Breast epithelium (tissue), 4 donors: ENCODE measurements around the gene PTPRG. TPM values are rescaled to one million over a fixed set of nuclear protein-coding genes. Genes with fewer than 3 reads are reported as not detected.
A peak's percentile ranks its signal among the peaks of the same experiment; 100 is the strongest.

Experiments
- DNase-seq, 2 donors: peaks; one replicate each; pipeline ENCODE4 v3.0.0-alpha.2; 2019; ENCODE audit warnings: low spot score in 2 of 2
- H3K27ac ChIP-seq, 2 donors: fragments of 200-600 bp; sonication (generic) in 1 of 2; one replicate each; pipeline ENCODE4 v1.5.1; 2016 to 2019; ENCODE audit warnings: mild to moderate bottlenecking in 1 of 2
- H3K27me3 ChIP-seq, 2 donors: fragments of 200-600 bp; sonication (generic) in 1 of 2; one replicate each; pipeline versions ENCODE4 v1.5.1 to v1.6.0; 2017 to 2019; ENCODE audit warnings: control low read depth in 1 of 2, mild to moderate bottlenecking in 1 of 2
- H3K36me3 ChIP-seq: fragments of 200-600 bp; one replicate; pipeline ENCODE4 v1.5.1; 2019
- H3K4me1 ChIP-seq, 2 donors: fragments of 200-600 bp; sonication (generic); one replicate each; pipeline ENCODE4 v1.5.1; 2016 to 2019; ENCODE audit warnings: control low read depth in 1 of 2
- H3K4me3 ChIP-seq, 3 donors: fragments of 200-600 bp; sonication (generic); 1 replicate in 2 of 3; 2 replicates in 1 of 3; pipeline ENCODE4 v1.5.1; 2016 to 2019; ENCODE audit warnings: mild to moderate bottlenecking in 3 of 3, moderate library complexity in 2 of 3
- H3K9me3 ChIP-seq, 2 donors: fragments of 200-600 bp; sonication (generic) in 1 of 2; one replicate each; pipeline ENCODE4 v1.5.1; 2016 to 2019; ENCODE audit warnings: control low read depth in 1 of 2
- POLR2A ChIP-seq: fragments of 450-650 bp; IDR thresholded peaks from one replicate; pipeline ENCODE4 v1.6.1; 2016; ENCODE audit warnings: antibody characterized with exemption, mild to moderate bottlenecking, moderate library complexity
- POLR2AphosphoS5 ChIP-seq, 3 donors: sonication (generic); formaldehyde crosslinking; IDR thresholded peaks; one replicate each; pipeline ENCODE4 v1.6.1; 2017; ENCODE audit warnings: antibody characterized with exemption in 3 of 3
- intact Hi-C: fragments of 100-400 bp; cut with DNase I; formaldehyde crosslinking; loops from one replicate; pipeline ENCODE4 v1.15.1; 2023; ENCODE audit warnings: low total_unique reads
- total RNA-seq, 3 donors: library from RNA; depleted of rRNA; stranded (reverse); fragments of >200 nt; gene quantifications; one replicate each; pipeline ENCODE4 v1.1.0, GENCODE V29; 2016
- TF ChIP-seq, protein P1 (sequence below), 3 donors: fragments of 450-650 bp; IDR thresholded peaks; one replicate each; pipeline ENCODE4 v1.5.1; 2016 to 2017; ENCODE audit warnings: antibody characterized with exemption in 3 of 3, mild to moderate bottlenecking in 3 of 3, moderate library complexity in 3 of 3

Gene PTPRG
- total RNA-seq, 3 donors from 2014 or later = 42.3 to 179 (median 61.6) TPM

DNA sequence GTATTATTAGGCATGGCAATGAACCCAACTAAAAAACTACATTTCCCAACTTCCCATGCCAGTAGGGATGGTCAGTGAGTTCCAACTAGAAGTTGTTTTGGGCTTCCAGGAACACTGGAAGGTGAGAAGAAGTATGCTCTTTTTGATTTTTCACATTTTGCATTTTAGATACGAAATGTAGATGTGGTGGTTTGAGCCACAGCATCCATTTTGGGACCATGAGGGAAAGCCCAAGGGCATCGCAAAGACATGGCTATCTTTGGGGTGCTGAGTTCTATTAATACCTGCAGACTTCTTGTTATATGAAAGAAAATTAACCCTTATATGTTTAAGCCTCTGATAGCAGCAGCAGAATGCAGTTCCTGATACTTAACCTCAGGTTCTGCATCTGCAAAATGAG is 62.9 kb downstream of the PTPRG start:
- H3K4me1 ChIP-seq = no peaks in the 10 kb centered on the region
- no peaks in the 10 kb centered on the region for H3K9me3 ChIP-seq
- H3K27me3 ChIP-seq = no peaks in the 10 kb centered on the region
- intact Hi-C loops = no loop called here
- DNase-seq = no peak
- no peaks in the 10 kb centered on the region for H3K36me3 ChIP-seq
- no peak overlapping the region for H3K4me3 ChIP-seq
- H3K27ac ChIP-seq = no peak overlapping the region
- no peak for TF ChIP-seq POLR2AphosphoS5 (IDR thresholded peaks at IDR 0.05)

DNA sequence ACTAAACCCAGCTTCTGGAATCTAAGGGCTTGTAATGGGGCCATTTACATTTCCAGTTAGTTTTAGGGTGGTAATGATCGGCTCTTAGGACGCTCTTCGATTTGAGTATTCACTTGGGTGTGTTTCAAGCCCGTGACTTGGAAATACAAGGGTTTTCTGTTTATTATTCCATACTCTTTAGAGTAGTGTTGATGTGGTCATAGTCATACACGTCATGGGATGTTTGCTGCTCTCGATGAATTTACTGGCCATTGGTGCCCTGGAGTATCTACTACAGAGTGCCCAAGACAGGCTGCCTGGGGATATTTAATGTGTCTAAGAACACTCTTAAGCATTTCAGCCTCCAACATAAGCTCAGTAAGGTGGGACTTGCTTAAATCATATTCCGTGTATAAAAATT is 64.1 kb downstream of the PTPRG start:
- Histone ChIP-seq H3K36me3 (no peaks in the 10 kb centered on the region), H3K4me3 (no peak overlapping the region), H3K27ac (no peak overlapping the region), H3K27me3 (no peaks in the 10 kb centered on the region), H3K4me1 (no peaks in the 10 kb centered on the region), H3K9me3 (no peaks in the 10 kb centered on the region)
- TF ChIP-seq POLR2AphosphoS5 (IDR thresholded peaks at IDR 0.05) (no peak), POLR2A (no peak)
- TF ChIP-seq, protein P1, sequence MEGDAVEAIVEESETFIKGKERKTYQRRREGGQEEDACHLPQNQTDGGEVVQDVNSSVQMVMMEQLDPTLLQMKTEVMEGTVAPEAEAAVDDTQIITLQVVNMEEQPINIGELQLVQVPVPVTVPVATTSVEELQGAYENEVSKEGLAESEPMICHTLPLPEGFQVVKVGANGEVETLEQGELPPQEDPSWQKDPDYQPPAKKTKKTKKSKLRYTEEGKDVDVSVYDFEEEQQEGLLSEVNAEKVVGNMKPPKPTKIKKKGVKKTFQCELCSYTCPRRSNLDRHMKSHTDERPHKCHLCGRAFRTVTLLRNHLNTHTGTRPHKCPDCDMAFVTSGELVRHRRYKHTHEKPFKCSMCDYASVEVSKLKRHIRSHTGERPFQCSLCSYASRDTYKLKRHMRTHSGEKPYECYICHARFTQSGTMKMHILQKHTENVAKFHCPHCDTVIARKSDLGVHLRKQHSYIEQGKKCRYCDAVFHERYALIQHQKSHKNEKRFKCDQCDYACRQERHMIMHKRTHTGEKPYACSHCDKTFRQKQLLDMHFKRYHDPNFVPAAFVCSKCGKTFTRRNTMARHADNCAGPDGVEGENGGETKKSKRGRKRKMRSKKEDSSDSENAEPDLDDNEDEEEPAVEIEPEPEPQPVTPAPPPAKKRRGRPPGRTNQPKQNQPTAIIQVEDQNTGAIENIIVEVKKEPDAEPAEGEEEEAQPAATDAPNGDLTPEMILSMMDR (IDR thresholded peaks at IDR 0.05) = no peak
- no peak for DNase-seq
- intact Hi-C loops = no loop called here

DNA sequence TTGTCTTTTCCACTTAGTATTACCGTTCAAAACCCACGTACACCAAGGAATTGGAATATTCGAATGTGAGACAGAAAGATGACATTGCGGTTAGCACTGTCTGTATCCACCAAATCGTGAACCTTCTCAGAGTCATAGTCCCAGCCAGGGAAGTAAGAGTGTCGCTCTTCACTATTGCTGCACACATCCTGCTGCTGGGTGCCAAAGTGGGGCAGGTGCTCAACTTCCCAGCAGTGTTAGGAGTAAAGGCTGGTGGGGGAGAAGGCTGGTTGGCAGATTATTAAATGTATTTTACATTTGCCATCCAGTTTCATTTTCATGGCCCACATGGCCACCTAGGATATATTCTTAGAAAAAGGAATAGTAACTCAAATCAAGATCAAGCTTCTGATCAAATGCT is 65.1 kb downstream of the PTPRG start:
- DNase-seq = no peak
- Histone ChIP-seq H3K4me3 (no peak overlapping the region), H3K36me3 (no peaks in the 10 kb centered on the region), H3K9me3 (no peaks in the 10 kb centered on the region), H3K4me1 (no peaks in the 10 kb centered on the region), H3K27me3 (no peaks in the 10 kb centered on the region), H3K27ac (no peak overlapping the region)
- TF ChIP-seq POLR2AphosphoS5 (IDR thresholded peaks at IDR 0.05) (no peak), POLR2A (no peak)
- TF ChIP-seq, protein P1 (IDR thresholded peaks at IDR 0.05) = no peak
- intact Hi-C loops = no loop called here

DNA sequence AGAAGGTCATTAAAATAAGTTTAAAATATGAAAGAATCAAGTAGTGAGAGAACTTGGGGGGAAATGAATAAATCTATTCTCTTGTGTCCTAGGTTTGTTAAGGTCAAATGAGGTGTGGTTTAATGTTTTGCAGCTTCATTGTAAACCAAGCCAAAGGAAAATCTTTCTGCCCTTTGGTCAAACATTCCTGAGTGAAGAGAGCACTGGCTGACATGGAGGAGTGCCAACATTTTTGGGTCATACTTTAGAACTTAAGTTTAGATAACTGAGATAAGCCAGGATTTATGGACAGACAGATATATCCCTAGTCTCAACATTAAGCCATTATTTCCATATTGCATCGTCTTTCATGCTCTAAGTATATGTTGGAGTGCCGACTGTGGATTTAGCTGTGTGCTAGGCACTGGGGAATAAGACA is 66.4 kb downstream of the PTPRG start:
- no peak for DNase-seq

DNA sequence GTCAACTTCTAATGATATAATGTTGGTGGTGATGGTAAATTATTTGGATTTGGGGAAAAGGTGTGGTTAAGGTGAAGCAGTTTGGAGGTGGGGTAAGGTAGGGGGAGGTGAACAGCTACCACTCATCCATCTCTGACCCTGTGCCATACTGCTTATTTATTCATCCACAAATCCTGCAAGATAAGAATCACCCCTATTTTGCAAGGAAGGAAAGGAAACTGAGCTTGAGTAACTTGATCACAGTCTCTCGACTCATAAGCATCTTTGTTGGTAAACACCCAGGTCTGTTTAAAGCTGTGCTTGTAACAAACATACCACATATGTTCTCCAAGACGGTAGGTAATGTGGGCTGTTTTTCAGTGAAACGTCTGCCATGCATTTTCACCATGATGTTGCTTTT is 67.3 kb downstream of the PTPRG start:
- Histone ChIP-seq H3K27me3 (no peaks in the 10 kb centered on the region), H3K9me3 (no peaks in the 10 kb centered on the region), H3K4me3 (no peak overlapping the region), H3K36me3 (no peaks in the 10 kb centered on the region), H3K27ac (no peak overlapping the region), H3K4me1 (no peaks in the 10 kb centered on the region)
- intact Hi-C loops = no loop called here
- DNase-seq = no peak
- TF ChIP-seq POLR2AphosphoS5 (IDR thresholded peaks at IDR 0.05) = no peak
- TF ChIP-seq POLR2A = no peak
- TF ChIP-seq, protein P1 (IDR thresholded peaks at IDR 0.05) = no peak

More for the DNA sequence above, 66.4 kb downstream of the PTPRG start:
- H3K9me3 ChIP-seq = no peaks in the 10 kb centered on the region
- H3K4me1 ChIP-seq = no peaks in the 10 kb centered on the region
- no peaks in the 10 kb centered on the region for H3K36me3 ChIP-seq
- no peak for TF ChIP-seq POLR2AphosphoS5 (IDR thresholded peaks at IDR 0.05)
- no peak for TF ChIP-seq POLR2A
- TF ChIP-seq, protein P1 (IDR thresholded peaks at IDR 0.05) = no peak
- H3K27ac ChIP-seq = no peak overlapping the region
- intact Hi-C loops = no loop called here
- no peaks in the 10 kb centered on the region for H3K27me3 ChIP-seq
- H3K4me3 ChIP-seq = no peak overlapping the region

DNA sequence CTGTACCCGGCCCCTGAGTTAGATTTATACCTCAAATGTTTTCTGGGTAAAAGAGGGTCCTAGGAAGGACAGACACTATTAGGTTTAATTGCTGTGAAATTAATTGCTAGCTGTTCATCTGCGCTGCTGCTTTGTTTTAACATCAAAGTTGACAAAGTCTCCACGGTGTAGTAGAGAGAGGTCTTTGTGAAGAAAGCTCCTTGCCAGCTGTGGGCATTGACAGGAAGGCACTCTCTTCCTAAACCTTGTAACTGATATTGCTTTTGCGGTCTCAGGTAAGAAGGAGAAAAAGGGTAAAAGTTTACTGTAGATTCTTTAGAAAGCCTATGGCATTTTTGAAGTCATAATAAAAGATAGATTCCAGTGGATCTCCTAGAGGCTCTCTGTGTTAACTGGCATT is 68.1 kb downstream of the PTPRG start:
- intact Hi-C loops = no loop called here

More for the DNA sequence above, 68.1 kb downstream of the PTPRG start:
- Histone ChIP-seq H3K9me3 (no peaks in the 10 kb centered on the region), H3K4me1 (no peaks in the 10 kb centered on the region), H3K36me3 (no peaks in the 10 kb centered on the region), H3K4me3 (no peak overlapping the region), H3K27ac (peak overlapping the region in 1 of 2 donors; percentile 16), H3K27me3 (no peaks in the 10 kb centered on the region)
- no peak for TF ChIP-seq POLR2AphosphoS5 (IDR thresholded peaks at IDR 0.05)
- no peak for DNase-seq
